GM23248 (cell line): ENCODE results near the gene CSRNP2. TPM values are rescaled to one million over a fixed set of nuclear protein-coding genes. Genes with fewer than 3 reads are reported as not detected.

Experiments
- DNase-seq: peaks from one replicate; pipeline ENCODE4 v3.0.0-alpha.2; 2015
- H2AFZ ChIP-seq: fragments of 200-600 bp; sonication (generic); 2 replicates; pipeline ENCODE4 v1.6.1; 2016; ENCODE audit warnings: antibody characterized with exemption
- H3F3A ChIP-seq: fragments of 200-600 bp; sonication (generic); 2 replicates; pipeline ENCODE4 v1.6.1; 2016; ENCODE audit warnings: mild to moderate bottlenecking, antibody characterized with exemption, mixed run types; ENCODE audit not compliant: insufficient read depth
- H3K27ac ChIP-seq: fragments of 200-600 bp; sonication (generic); 2 replicates; pipeline ENCODE4 v1.5.1; 2016; ENCODE audit warnings: mild to moderate bottlenecking
- H3K27me3 ChIP-seq: fragments of 200-600 bp; sonication (generic); replicated peaks from 2 replicates; pipeline ENCODE4 v1.6.1; 2016; ENCODE audit warnings: mild to moderate bottlenecking; ENCODE audit not compliant: insufficient read depth
- H3K36me3 ChIP-seq: fragments of 200-600 bp; sonication (generic); 2 replicates; pipeline ENCODE4 v1.6.1; 2016; ENCODE audit warnings: low read depth, mild to moderate bottlenecking
- H3K4me1 ChIP-seq: fragments of 200-600 bp; sonication (generic); 2 replicates; pipeline ENCODE4 v1.6.1; 2016; ENCODE audit warnings: mild to moderate bottlenecking; ENCODE audit not compliant: insufficient read depth
- H3K4me2 ChIP-seq: fragments of 200-600 bp; sonication (generic); one replicate; pipeline ENCODE4 v1.6.1; 2016; ENCODE audit warnings: mild to moderate bottlenecking; ENCODE audit not compliant: unreplicated experiment
- H3K4me3 ChIP-seq: fragments of 200-600 bp; sonication (generic); 2 replicates; pipeline ENCODE4 v1.5.1; 2016; ENCODE audit warnings: mild to moderate bottlenecking
- H3K79me2 ChIP-seq: fragments of 200-600 bp; sonication (generic); 2 replicates; pipeline ENCODE4 v1.6.1; 2016; ENCODE audit warnings: mild to moderate bottlenecking; ENCODE audit not compliant: insufficient read depth
- H3K9ac ChIP-seq: fragments of 200-600 bp; sonication (generic); 2 replicates; pipeline ENCODE4 v1.6.1; 2016; ENCODE audit warnings: mild to moderate bottlenecking
- H3K9me2 ChIP-seq: fragments of 200-600 bp; sonication (generic); 2 replicates; pipeline ENCODE4 v1.6.1; 2016; ENCODE audit warnings: mixed run types, mild to moderate bottlenecking, moderate library complexity; ENCODE audit not compliant: insufficient read depth
- H3K9me3 ChIP-seq: fragments of 200-600 bp; sonication (generic); one replicate; pipeline ENCODE4 v1.6.1; 2017; ENCODE audit warnings: low read depth
- H4K20me1 ChIP-seq: fragments of 200-600 bp; sonication (generic); 2 replicates; pipeline ENCODE4 v1.6.0; 2016; ENCODE audit not compliant: insufficient read depth
- EZH2 ChIP-seq: fragments of 200-600 bp; sonication (generic); IDR thresholded peaks from 2 replicates; pipeline ENCODE4 v1.6.1; 2018; ENCODE audit warnings: antibody characterized with exemption, mild to moderate bottlenecking; ENCODE audit not compliant: insufficient read depth, poor library complexity, severe bottlenecking
- EZH2phosphoT487 ChIP-seq: fragments of 200-600 bp; sonication (generic); IDR thresholded peaks from 2 replicates; pipeline ENCODE4 v1.6.1; 2018; ENCODE audit warnings: antibody characterized with exemption, moderate library complexity, mild to moderate bottlenecking, low read depth; ENCODE audit not compliant: insufficient read depth
- WGBS, 2 experiments: methylation state at CpG; one replicate each; pipeline ENCODE4 v1.1.6; 2015 to 2017; ENCODE audit warnings: low lambda C conversion rate in 2 of 2, low coverage in 1 of 2; ENCODE audit errors: missing lambda C conversion rate in 2 of 2; 5-methylcytosine and 5-hydroxymethylcytosine counted together
- in situ Hi-C: fragments of 300-500 bp; cut with MboI; formaldehyde crosslinking; loops from 2 replicates; pipeline ENCODE4 v1.15.0; 2020
- polyA plus RNA-seq: library from polyadenylated mRNA; unstranded; fragments of >200 nt; fragmentation: Nextera tagmentation; extraction: Ambion mirVana; gene quantifications from 2 replicates; pipeline ENCODE4 v1.2.1, GENCODE V29; 2016
- total RNA-seq: library from RNA; depleted of rRNA; stranded (reverse); fragments of >200 nt; shearing (Covaris generic); gene quantifications from 2 replicates; pipeline ENCODE4 v1.2.3, GENCODE V29; 2014

The CSRNP2 gene
- total and polyA plus RNA-seq, 2 experiments from 2014 or later: 15.1 to 22.0 TPM

- peak overlapping the region; percentile 88 for H3K4me3 ChIP-seq
- TF ChIP-seq EZH2 (no peak), EZH2phosphoT487 (no peak)
- no peak overlapping the region for H3K27ac ChIP-seq
- H3K9ac ChIP-seq: peak overlapping the region; percentile 84; the same call in 1 of the 2 replicates
- H3K4me1 ChIP-seq: peaks cover 21% of the 10 kb centered on the region
- H3K4me2 ChIP-seq: peak overlapping the region; percentile 83
- peaks cover 14% of the 10 kb centered on the region for H3K36me3 ChIP-seq
- no peaks in the 10 kb centered on the region for H3K9me2 ChIP-seq
- no peak for DNase-seq
- peaks cover 31% of the 10 kb centered on the region for H3K79me2 ChIP-seq
- H4K20me1 ChIP-seq: no peaks in the 10 kb centered on the region
- no peak overlapping the region for H2AFZ ChIP-seq
- no peaks in the 10 kb centered on the region for H3K9me3 ChIP-seq
- H3K27me3 ChIP-seq: no peaks in the 10 kb centered on the region
- in situ Hi-C loops: loop anchor here (10.0 kb wide), 1 partner anchor 295 kb away; the partner anchor contains the start of gene CELA1
- H3F3A ChIP-seq: peaks cover 13% of the 10 kb centered on the region; the same call in 1 of the 2 replicates
- 50 to 56% methylated on average over 3 of the region's 3 CpGs for WGBS, 2 experiments
Observed at GRCh38 chr12:51049525-51049924, 33.9 kb downstream of the CSRNP2 start.

GRCh38 chr12:51048661-51049251 lies 34.6 kb downstream of the CSRNP2 start:
- no peak for TF ChIP-seq EZH2phosphoT487
- no peak for TF ChIP-seq EZH2
- Histone ChIP-seq H3K9me3 (no peaks in the 10 kb centered on the region), H3K27me3 (no peaks in the 10 kb centered on the region), H2AFZ (peak overlapping the region; percentile 83), H3F3A (peaks cover 5% of the 10 kb centered on the region; the same call in 1 of the 2 replicates), H3K9me2 (no peaks in the 10 kb centered on the region), H3K27ac (no peak overlapping the region), H3K9ac (peak overlapping the region; percentile 84), H3K4me1 (peaks cover 21% of the 10 kb centered on the region), H4K20me1 (no peaks in the 10 kb centered on the region), H3K36me3 (peaks cover 6% of the 10 kb centered on the region), H3K4me2 (peak overlapping the region; percentile 83), H3K79me2 (peaks cover 31% of the 10 kb centered on the region), H3K4me3 (peak overlapping the region; percentile 88)
- DNase-seq: peak; percentile 38
- WGBS, 2 experiments: 20 to 21% methylated on average over 14 of the region's 14 CpGs
- in situ Hi-C loops: loop anchor here (10.0 kb wide), 1 partner anchor 296 kb away; the partner anchor contains the start of gene CELA1

- Histone ChIP-seq H3K4me3 (peak within 1 kb of the TSS; percentile 88), H3K27ac (peak within 1 kb of the TSS; percentile 72), H3K4me2 (peak within 1 kb of the TSS; percentile 83), H3F3A (no peaks in the 10 kb centered on the region), H3K4me1 (peaks cover 21% of the 10 kb centered on the region), H3K9ac (peak within 1 kb of the TSS; percentile 84), H3K9me2 (no peaks in the 10 kb centered on the region), H3K9me3 (no peaks in the 10 kb centered on the region), H4K20me1 (no peaks in the 10 kb centered on the region), H3K79me2 (peaks cover 31% of the 10 kb centered on the region), H3K36me3 (peaks cover 5% of the 10 kb centered on the region), H2AFZ (peak within 1 kb of the TSS; percentile 83), H3K27me3 (no peaks in the 10 kb centered on the region)
- TF ChIP-seq EZH2phosphoT487: no peak
- TF ChIP-seq EZH2: no peak
- 3 to 4% methylated on average over 51 of the region's 51 CpGs for WGBS, 2 experiments
- DNase-seq: peak; percentile 100
- in situ Hi-C loops: loop anchor here (10.0 kb wide), 1 partner anchor 297 kb away; the partner anchor contains the start of gene CELA1
Observed at GRCh38 chr12:51047655-51048540, 35.5 kb downstream of the CSRNP2 start, which contains the start of gene LETMD1. LETMD1 (plus strand) TSS chr12:51048327; CDS start chr12:51048357, 30 bp downstream.

GRCh38 chr12:51036279-51036678 lies 47.1 kb downstream of the CSRNP2 start:
- Histone ChIP-seq H3K36me3 (no peaks in the 10 kb centered on the region), H4K20me1 (no peaks in the 10 kb centered on the region), H3K4me1 (no peaks in the 10 kb centered on the region; the same call in 1 of the 2 replicates), H3K79me2 (no peaks in the 10 kb centered on the region), H3K9me2 (no peaks in the 10 kb centered on the region), H3K4me2 (no peak overlapping the region), H3K27me3 (no peaks in the 10 kb centered on the region), H3K9ac (no peak overlapping the region), H2AFZ (no peak overlapping the region), H3K4me3 (no peak overlapping the region), H3F3A (0 out of 2 replicates have a peak, but pooled peaks cover 8% of the 10 kb centered on the region), H3K9me3 (no peaks in the 10 kb centered on the region), H3K27ac (no peak overlapping the region)
- no peak for DNase-seq
- in situ Hi-C loops: no loop called here
- no peak for TF ChIP-seq EZH2phosphoT487
- TF ChIP-seq EZH2: no peak
- 80 to 84% methylated on average over 3 of the region's 3 CpGs for WGBS, 2 experiments
